ENCODE measurements around the gene PHLDA2.

PHLDA2 gene

GRCh38 chr11:2891326-2892214 is 37.6 kb downstream of the PHLDA2 start:
- WGBS, 2 donors (ENCODE audit: extremely low coverage in 2 of 2, insufficient read length in 2 of 2, insufficient replicate concordance in 1 of 2), result no CpG with 5 or more reads among the region's 17 CpGs
- peak overlapping the region; percentile 52 for H3K27ac ChIP-seq (replicated peaks; ENCODE audit: low read length)

GRCh38 chr11:2890466-2891294 is 38.5 kb downstream of the PHLDA2 start:
- no peak overlapping the region for H4K8ac ChIP-seq (ENCODE audit: low read depth, low read length)
- no peak overlapping the region for H3K27ac ChIP-seq (replicated peaks; ENCODE audit: low read length)
- peak overlapping the region; percentile 100 for H2BK15ac ChIP-seq (ENCODE audit: low read length)
- H3K4me3 ChIP-seq (ENCODE audit: low read length in 2 of 2), result no peak overlapping the region
- H2BK12ac ChIP-seq (ENCODE audit: low read length), result peak overlapping the region; percentile 93
- H3K27me3 ChIP-seq (ENCODE audit: control insufficient read depth in 3 of 3, insufficient read depth in 3 of 3, low read depth in 1 of 3, low read length in 3 of 3), result peaks cover 0 to 3% (median 2%) of the 10 kb centered on the region in 3 experiments
- peak overlapping the region; percentile 94 for H4K91ac ChIP-seq (ENCODE audit: low read depth, low read length, poor library complexity)
- H2BK120ac ChIP-seq (ENCODE audit: low read depth, low read length), result peak overlapping the region; percentile 56
- no peaks in the 10 kb centered on the region for H3K79me1 ChIP-seq (ENCODE audit: low read depth, low read length)
- no peaks in the 10 kb centered on the region for H3K9me3 ChIP-seq (replicated peaks in 1 of 2; ENCODE audit: control insufficient read depth in 2 of 2, insufficient read depth in 1 of 2, low read depth in 1 of 2, low read length in 2 of 2)
- H2AK5ac ChIP-seq (ENCODE audit: low read depth, low read length), result peak overlapping the region; percentile 99
- H3K18ac ChIP-seq (ENCODE audit: low read length), result peak overlapping the region; percentile 96
- no CpG with 5 or more reads among the region's 28 CpGs for WGBS, 2 donors (ENCODE audit: extremely low coverage in 2 of 2, insufficient read length in 2 of 2, insufficient replicate concordance in 1 of 2)
- H3K4me2 ChIP-seq (ENCODE audit: insufficient read depth, low read length, poor library complexity, severe bottlenecking), result no peak overlapping the region
- peak overlapping the region; percentile 84 for H3K14ac ChIP-seq (ENCODE audit: low read length)
- no peak overlapping the region for H3K9ac ChIP-seq (ENCODE audit: low read depth, low read length, poor library complexity)
- peak overlapping the region; percentile 96 for H3K4ac ChIP-seq (ENCODE audit: low read length)
- H3K36me3 ChIP-seq (replicated peaks in 1 of 2; ENCODE audit: control insufficient read depth in 2 of 2, insufficient read depth in 2 of 2, low read length in 2 of 2), result no peaks in the 10 kb centered on the region
- H3K23ac ChIP-seq (ENCODE audit: low read depth, low read length, poor library complexity), result peak overlapping the region; percentile 75
- H3K4me1 ChIP-seq (ENCODE audit: control insufficient read depth in 2 of 2, insufficient read depth in 1 of 2, low read depth in 1 of 2, low read length in 2 of 2), result peaks cover 25 to 33% of the 10 kb centered on the region in 2 donors
- peak overlapping the region; percentile 88 for H2BK5ac ChIP-seq (ENCODE audit: low read length)
- no peak for DNase-seq (ENCODE audit: low spot score)
- peak overlapping the region; percentile 88 for H2AFZ ChIP-seq (ENCODE audit: low read length)

More at GRCh38 chr11:2891326-2892214, 37.6 kb downstream of the PHLDA2 start:
- peak overlapping the region; percentile 29 for H3K23ac ChIP-seq (ENCODE audit: low read depth, low read length, poor library complexity)
- peak overlapping the region; percentile 63 for H3K9ac ChIP-seq (ENCODE audit: low read depth, low read length, poor library complexity)
- peak overlapping the region; percentile 84 for H3K14ac ChIP-seq (ENCODE audit: low read length)
- H4K91ac ChIP-seq (ENCODE audit: low read depth, low read length, poor library complexity), result no peak overlapping the region
- no peak for DNase-seq (ENCODE audit: low spot score)
- peak overlapping the region; percentile 99 for H2BK12ac ChIP-seq (ENCODE audit: low read length)
- peak overlapping the region; percentile 99 for H2AK5ac ChIP-seq (ENCODE audit: low read depth, low read length)
- peak overlapping the region; percentile 88 for H2AFZ ChIP-seq (ENCODE audit: low read length)
- H3K18ac ChIP-seq (ENCODE audit: low read length), result peak overlapping the region; percentile 96
- H2BK5ac ChIP-seq (ENCODE audit: low read length), result peak overlapping the region; percentile 88
- H2BK15ac ChIP-seq (ENCODE audit: low read length), result peak overlapping the region; percentile 100
- peaks cover 0 to 3% (median 2%) of the 10 kb centered on the region in 3 experiments for H3K27me3 ChIP-seq (ENCODE audit: control insufficient read depth in 3 of 3, insufficient read depth in 3 of 3, low read depth in 1 of 3, low read length in 3 of 3)
- peaks cover 20 to 30% of the 10 kb centered on the region in 2 donors for H3K4me1 ChIP-seq (ENCODE audit: control insufficient read depth in 2 of 2, insufficient read depth in 1 of 2, low read depth in 1 of 2, low read length in 2 of 2)
- no peaks in the 10 kb centered on the region for H3K36me3 ChIP-seq (replicated peaks in 1 of 2; ENCODE audit: control insufficient read depth in 2 of 2, insufficient read depth in 2 of 2, low read length in 2 of 2)
- no peak overlapping the region for H3K4ac ChIP-seq (ENCODE audit: low read length)
- H3K9me3 ChIP-seq (replicated peaks in 1 of 2; ENCODE audit: control insufficient read depth in 2 of 2, insufficient read depth in 1 of 2, low read depth in 1 of 2, low read length in 2 of 2), result no peaks in the 10 kb centered on the region
- H3K4me3 ChIP-seq (ENCODE audit: low read length in 2 of 2), result peak overlapping the region in 1 of 2 donors; percentile 69
- H2BK120ac ChIP-seq (ENCODE audit: low read depth, low read length), result peak overlapping the region; percentile 56
- H3K4me2 ChIP-seq (ENCODE audit: insufficient read depth, low read length, poor library complexity, severe bottlenecking), result peak overlapping the region; percentile 84
- no peaks in the 10 kb centered on the region for H3K79me1 ChIP-seq (ENCODE audit: low read depth, low read length)
- H4K8ac ChIP-seq (ENCODE audit: low read depth, low read length), result peak overlapping the region; percentile 50

- no peaks in the 10 kb centered on the region for H3K36me3 ChIP-seq (replicated peaks in 1 of 2; ENCODE audit: control insufficient read depth in 2 of 2, insufficient read depth in 2 of 2, low read length in 2 of 2)
- H3K23ac ChIP-seq (ENCODE audit: low read depth, low read length, poor library complexity), result peak overlapping the region; percentile 17
- H4K91ac ChIP-seq (ENCODE audit: low read depth, low read length, poor library complexity), result peak overlapping the region; percentile 94
- H2BK5ac ChIP-seq (ENCODE audit: low read length), result peak overlapping the region; percentile 88
- H4K8ac ChIP-seq (ENCODE audit: low read depth, low read length), result no peak overlapping the region
- peak overlapping the region; percentile 99 for H2AK5ac ChIP-seq (ENCODE audit: low read depth, low read length)
- no peaks in the 10 kb centered on the region for H3K9me3 ChIP-seq (replicated peaks in 1 of 2; ENCODE audit: control insufficient read depth in 2 of 2, insufficient read depth in 1 of 2, low read depth in 1 of 2, low read length in 2 of 2)
- peaks cover 7% of the 10 kb centered on the region for H3K79me1 ChIP-seq (ENCODE audit: low read depth, low read length)
- H3K4ac ChIP-seq (ENCODE audit: low read length), result peak overlapping the region; percentile 97
- peak overlapping the region; percentile 37 for H3K9ac ChIP-seq (ENCODE audit: low read depth, low read length, poor library complexity)
- H2BK120ac ChIP-seq (ENCODE audit: low read depth, low read length), result peak overlapping the region; percentile 82
- no peak overlapping the region for H2AFZ ChIP-seq (ENCODE audit: low read length)
- peaks cover 0 to 9% (median 2%) of the 10 kb centered on the region in 3 experiments for H3K27me3 ChIP-seq (ENCODE audit: control insufficient read depth in 3 of 3, insufficient read depth in 3 of 3, low read depth in 1 of 3, low read length in 3 of 3)
- DNase-seq (ENCODE audit: low spot score), result no peak
- no peak overlapping the region for H3K27ac ChIP-seq (replicated peaks; ENCODE audit: low read length)
- peaks cover 25 to 33% of the 10 kb centered on the region in 2 donors for H3K4me1 ChIP-seq (ENCODE audit: control insufficient read depth in 2 of 2, insufficient read depth in 1 of 2, low read depth in 1 of 2, low read length in 2 of 2)
- H3K4me2 ChIP-seq (ENCODE audit: insufficient read depth, low read length, poor library complexity, severe bottlenecking), result no peak overlapping the region
- H3K4me3 ChIP-seq (ENCODE audit: low read length in 2 of 2), result no peak overlapping the region
- no peak overlapping the region for H3K14ac ChIP-seq (ENCODE audit: low read length)
- H2BK15ac ChIP-seq (ENCODE audit: low read length), result peak overlapping the region; percentile 100
- H3K18ac ChIP-seq (ENCODE audit: low read length), result no peak overlapping the region
- H2BK12ac ChIP-seq (ENCODE audit: low read length), result peak overlapping the region; percentile 92
- WGBS, 2 donors (ENCODE audit: extremely low coverage in 2 of 2, insufficient read length in 2 of 2, insufficient replicate concordance in 1 of 2), result no CpG with 5 or more reads among the region's 16 CpGs
Measured at GRCh38 chr11:2889362-2890273, 39.6 kb downstream of the PHLDA2 start.
